HG03575 (cell line): ENCODE measurements around the gene NCR1.
"Not testable (repeated sequence)": the region's sequence is repeated elsewhere in the genome, so short reads cannot be mapped to it uniquely, and the experiment has no call there.

Experiments used
- ATAC-seq: cut with Tn5 transposase; IDR thresholded peaks from one replicate; pipeline ENCODE4 v1.9.1; 2021; ENCODE audit not compliant: unreplicated experiment, insufficient number of reproducible peaks, low FRiP score; ENCODE audit errors: extremely low read depth

NCR1 gene, protein sequence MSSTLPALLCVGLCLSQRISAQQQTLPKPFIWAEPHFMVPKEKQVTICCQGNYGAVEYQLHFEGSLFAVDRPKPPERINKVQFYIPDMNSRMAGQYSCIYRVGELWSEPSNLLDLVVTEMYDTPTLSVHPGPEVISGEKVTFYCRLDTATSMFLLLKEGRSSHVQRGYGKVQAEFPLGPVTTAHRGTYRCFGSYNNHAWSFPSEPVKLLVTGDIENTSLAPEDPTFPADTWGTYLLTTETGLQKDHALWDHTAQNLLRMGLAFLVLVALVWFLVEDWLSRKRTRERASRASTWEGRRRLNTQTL

DNA sequence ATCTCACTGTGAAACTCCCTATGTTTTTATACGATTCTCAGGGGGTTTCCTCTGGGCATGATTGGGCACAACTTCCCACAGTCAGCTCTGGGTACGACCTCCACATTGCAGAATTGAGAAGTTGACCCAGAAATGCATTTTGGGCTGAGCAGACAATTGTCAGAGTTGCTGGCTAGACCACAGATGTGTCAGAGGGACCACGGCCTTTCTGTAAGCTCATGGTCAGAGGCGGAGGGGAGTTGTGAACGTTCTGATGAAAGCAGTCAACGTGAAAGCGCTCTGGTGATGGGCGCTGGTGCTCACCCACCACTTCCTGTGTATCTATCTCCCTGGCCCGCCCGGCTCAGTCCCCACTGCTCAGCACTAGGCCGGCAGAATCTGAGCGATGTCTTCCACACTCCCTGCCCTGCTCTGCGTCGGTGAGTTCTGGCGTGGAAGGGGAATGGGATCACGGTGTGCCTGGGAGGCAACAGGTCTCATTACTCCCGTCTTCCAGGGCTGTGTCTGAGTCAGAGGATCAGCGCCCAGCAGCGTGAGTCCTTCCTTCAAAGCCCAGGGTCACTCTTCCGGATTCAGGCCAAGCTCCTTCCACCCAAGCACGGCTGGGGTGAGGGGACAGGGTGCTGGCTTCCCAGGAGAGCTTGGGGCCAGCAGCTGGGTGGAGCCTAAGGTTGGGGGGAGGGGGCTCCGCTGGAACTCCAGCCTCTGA is at the start of gene NCR1:
Gene NCR1, plus strand, starts transcription at position 346 of the 709 bp plus-strand sequence. Its CDS starts 40 bp downstream, at position 386.
- ATAC-seq: no peak

DNA sequence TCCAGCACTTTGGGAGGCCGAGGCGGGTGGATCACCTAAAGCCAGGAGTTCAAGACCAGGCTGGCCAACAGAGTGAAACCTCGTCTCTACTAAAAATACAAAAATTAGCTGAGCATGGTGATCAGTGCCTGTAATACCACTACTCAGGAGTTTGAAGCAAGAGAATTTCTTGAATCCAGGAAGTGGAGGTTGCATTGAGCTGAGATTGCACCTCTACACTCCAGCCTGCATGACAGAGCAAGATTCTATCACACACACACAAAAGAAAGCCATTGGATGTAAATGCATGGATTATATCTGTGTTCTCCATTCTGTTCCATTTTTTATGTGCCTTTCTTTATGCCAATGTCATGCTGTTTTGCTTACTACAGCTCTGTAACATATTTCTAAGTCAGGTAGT is 47.5 kb upstream of the NCR1 start:
- ATAC-seq: not testable (repeated sequence)

DNA sequence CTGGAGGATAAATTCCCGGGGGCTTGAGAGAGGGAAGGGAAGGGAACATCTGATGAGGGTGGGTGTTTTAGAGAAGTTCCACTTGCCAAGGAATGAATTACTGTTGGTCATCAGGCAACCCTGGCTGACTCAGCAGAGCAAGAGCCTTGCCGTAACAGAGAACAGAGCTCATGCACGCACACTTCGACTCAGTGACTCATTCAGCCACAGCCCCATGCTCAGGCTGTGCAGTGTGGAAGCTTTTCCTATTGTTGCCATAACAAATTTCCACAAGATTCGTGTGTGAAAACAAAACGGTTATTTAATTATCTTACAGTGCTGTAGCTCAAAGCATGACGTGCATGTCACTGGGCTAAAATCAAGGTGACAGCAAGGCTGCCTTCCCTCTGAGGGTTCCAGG is 46.5 kb upstream of the NCR1 start:
- not testable (repeated sequence) for ATAC-seq

DNA sequence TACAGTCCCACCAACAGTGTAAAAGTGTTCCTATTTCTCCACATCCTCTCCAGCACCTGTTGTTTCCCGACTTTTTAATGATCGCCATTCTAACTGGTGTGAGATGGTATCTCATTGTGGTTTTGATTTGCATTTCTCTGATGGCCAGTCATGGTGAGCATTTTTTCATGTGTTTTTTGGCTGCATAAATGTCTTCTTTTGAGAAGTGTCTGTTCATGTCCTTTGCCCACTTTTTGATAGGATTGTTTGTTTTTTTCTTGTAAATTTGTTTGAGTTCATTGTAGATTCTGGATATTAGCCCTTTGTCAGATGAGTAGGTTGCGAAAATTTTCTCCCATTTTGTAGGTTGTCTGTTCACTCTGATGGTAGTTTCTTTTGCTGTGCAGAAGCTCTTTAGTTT is 42.5 kb upstream of the NCR1 start:
- not testable (repeated sequence) for ATAC-seq

DNA sequence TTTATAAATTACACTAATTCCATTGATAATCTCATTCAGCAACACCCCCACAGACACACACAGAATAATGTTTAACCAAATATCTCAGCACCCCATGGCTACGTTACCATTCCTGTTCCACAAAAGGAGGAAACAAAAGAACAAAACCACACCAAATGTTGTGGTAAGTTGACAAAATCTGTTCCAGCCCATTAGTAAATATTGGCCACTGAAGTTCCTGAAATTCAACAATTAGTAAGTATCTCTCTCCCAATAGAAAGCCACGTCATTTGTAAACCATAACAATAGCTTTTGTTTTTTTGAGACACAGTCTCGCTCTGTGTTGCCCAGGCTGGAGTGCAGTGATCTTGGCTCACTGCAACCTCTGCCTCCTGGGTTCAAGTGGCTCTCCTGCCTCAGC is 34.3 kb upstream of the NCR1 start:
- ATAC-seq: no peak

DNA sequence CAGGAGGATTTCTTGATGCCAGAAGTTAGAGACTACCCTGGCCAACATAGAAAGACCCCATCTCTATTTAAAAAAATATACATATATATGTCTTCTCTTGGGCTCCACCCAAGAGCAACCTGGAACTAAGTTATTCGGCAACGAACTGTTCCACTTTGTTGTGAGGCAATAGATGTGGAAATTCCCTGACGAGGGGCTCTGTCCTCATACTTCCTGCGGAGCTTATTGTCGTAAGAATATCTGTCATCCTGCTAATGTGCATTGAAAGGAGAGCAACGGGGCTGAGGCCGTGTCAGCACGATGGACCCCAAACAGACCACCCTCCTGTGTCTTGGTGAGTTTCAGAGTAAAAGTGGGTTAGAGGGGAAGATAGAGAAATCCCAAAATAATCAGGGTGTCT is 32.0 kb upstream of the NCR1 start, which contains the start of gene FCAR:
Gene FCAR, plus strand, starts transcription at position 246 of the 400 bp plus-strand sequence. Its CDS starts 55 bp downstream, at position 301.
- ATAC-seq: no peak

DNA sequence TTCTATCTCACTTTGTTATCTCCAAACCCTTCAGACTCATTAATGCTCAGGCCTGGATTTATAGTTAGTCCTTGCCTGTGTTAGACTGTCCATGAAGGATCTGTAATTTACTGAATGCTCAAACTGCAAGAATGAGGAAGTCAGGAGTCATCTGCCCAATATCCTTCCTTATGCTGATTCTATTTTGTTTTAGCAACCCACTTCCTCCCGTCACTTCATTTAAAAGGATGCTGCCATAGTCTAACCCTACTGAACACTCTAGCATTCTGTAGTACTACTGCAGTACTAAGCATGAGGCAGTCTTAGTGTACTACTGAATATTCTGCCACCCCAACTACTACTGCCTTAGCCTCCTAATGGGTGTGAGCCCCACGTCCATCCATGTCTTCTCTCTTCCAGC is 30.4 kb upstream of the NCR1 start:
- no peak for ATAC-seq

DNA sequence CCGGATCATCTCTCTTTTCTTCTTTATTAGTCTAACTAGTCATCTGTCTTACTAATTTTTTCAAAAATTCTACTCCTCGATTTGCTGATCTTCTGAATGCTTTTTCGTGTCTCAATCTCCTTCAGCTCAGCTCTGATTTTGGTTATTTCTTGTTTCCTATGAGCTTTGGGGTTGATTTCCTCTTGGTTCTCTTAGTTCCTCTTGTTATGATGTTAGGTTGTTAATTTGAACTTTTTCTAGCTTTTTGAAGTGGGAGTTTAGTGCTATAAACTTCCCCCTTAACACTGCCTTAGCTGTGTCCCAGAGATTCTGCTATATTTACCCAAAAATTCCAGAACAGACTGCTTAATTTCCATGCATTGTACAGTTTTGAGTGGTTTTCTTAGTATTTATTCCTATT is 28.5 kb upstream of the NCR1 start:
- no peak for ATAC-seq

DNA sequence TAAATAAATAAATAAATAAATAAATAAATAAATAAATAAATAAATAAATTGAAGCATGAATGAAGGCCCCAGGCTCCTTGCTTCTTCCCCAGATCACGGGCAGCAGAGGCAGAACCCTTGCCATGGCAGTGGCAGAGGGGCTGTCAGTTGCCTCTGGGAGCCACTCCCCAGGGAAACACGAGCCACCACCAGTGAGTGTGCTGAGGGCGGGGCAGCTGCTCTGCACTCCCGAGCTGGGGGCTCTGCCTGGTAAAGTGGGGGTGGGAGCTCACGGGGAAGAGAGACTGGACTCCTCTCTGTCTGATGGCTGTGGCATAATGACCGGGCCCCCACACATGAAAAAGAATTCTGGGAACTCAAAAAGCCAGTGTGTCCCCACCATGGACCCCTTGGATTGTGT is 24.1 kb upstream of the NCR1 start:
- no peak for ATAC-seq

DNA sequence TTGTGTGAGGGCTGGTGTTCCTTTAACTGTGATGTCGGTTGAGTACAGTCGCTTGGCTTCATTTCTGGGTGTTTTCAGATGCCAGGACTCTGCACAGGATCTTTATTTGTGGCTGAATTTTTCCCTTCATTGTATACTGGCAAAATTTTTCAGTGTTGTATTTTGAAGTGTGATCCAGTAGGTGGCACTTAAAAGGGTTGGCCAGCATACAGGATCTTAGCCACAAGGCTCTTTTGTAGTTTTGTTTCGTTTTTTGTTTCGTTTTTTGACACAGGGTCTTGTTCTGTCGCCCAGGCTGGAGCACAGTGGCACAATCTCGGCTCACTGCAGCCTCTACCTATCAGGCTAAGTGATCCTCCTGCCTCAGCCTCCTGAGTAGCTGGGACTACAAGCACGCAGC is 23.2 kb upstream of the NCR1 start:
- ATAC-seq: no peak

DNA sequence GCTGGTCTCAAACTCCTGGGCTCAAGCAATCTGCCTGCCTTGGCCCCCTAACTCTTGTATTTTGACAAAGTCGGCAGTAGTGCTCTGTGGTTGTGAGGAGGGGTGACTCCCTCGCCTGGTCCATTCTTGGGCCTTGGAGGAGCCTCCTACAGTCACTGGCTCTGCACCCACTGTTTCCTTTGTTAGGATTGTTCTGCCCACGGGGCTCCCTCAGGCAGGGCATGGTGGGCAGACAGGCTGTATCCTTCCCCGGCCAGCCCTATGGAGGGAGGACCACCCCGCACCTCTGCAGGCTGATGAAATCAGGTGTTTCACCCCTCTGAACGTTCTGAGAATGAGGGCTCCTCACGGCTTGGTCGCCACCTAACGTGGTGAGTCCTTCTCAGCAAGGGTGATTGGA is 22.7 kb upstream of the NCR1 start:
- ATAC-seq: no peak

DNA sequence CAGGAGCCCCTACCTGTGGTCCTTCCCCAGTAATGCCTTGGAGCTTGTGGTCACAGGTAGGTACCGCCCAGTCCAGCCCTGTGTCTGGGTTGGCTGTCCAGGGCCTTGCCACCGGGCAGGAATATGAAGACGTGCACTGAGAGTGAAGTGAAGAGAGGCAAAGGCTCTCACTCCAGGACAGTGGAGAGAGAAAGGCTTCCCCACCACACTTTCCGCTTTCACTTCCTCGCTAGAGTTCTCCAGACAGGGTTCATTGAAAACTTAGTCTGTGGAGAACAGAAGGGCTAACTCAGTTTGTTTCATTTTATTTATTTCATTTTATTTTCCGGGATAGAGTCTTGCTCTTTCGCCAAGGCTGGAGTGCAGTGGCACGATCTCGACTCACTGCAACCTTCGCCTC is 17.7 kb upstream of the NCR1 start:
- ATAC-seq: no peak

DNA sequence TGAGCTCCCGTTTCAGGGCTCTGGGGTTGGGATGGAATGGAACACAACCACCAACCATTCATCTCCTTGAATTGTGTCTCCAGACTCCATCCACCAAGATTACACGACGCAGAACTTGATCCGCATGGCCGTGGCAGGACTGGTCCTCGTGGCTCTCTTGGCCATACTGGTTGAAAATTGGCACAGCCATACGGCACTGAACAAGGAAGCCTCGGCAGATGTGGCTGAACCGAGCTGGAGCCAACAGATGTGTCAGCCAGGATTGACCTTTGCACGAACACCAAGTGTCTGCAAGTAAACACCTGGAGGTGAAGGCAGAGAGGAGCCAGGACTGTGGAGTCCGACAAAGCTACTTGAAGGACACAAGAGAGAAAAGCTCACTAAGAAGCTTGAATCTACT is 16.4 kb upstream of the NCR1 start:
- ATAC-seq: no peak

DNA sequence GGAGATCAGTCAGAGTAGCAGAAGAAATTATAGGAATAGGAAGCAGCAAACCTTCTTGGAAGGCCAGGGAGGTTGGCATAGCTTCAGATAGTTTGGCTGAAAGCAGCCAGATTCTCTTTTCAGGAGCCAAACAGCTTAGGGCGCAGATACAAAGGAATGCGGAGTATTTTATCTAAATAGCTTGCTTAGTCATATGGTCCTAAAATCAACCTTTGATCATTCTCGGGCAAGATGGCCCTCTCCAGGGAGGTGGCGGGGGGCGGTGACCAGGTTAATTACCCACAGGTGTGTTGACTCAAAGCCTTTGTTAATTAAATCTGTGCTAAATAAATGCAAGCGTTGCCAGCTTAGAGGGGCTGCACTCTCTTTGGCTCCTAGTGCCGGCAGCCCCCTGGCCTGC is 12.5 kb upstream of the NCR1 start:
- no peak for ATAC-seq

DNA sequence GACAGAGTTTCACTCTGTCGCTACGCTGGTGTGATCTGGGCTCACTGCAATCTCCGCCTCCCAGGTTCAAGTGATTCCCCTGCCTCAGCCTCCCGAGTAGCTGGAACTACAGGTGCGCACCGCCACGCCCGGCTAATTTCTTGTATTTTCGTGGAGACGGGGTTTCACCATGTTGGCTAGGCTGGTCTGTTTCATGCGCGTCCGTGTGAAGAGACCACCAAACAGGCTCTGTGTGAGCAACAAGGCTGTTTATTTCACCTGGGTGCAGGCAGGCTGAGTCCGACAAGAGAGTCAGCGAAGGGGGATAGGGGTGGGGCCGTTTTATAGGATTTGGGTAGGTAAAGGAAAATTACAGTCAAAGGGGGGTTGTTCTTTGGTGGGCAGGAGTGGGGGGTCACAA is 11.8 kb upstream of the NCR1 start:
- not testable (repeated sequence) for ATAC-seq

DNA sequence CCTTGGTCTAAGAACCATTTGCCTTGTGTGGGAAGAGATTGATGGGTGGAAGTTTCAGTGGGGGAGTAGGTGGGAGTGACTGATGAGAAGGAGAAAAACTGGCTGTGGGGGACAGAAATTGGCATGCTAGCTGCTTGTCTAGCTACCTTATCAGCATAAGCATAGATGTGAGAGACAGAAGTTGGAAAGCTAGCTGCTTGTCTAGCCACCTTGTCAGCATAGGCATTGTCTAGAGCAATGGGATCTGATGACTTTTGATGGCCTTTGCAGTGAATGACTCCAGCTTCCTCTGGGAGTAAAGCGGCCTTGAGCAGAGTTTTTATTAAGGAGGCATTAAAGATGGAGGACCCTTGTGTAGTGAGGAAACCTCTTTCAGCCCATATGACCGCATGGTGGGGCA is 9.9 kb upstream of the NCR1 start:
- ATAC-seq: no peak

DNA sequence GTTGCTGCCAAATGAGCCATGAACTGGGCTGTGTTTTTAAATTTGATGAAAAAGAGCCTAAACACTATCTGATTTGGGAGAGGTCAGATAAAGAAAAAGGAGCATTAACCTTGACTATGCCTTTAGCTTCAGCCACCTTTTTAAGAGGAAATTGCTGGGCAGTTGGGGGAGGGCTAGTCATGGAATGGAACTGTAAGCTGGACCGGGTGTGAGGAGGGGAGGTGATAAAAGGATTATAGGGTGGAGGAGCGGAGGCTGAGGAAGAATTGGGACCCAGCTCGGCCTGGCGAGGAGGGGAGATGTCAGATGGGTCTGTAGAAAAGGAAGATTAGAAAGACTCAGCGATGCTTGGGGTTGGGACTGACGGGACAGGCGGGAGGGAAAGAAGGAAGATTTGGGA is 7.3 kb upstream of the NCR1 start:
- ATAC-seq: not testable (repeated sequence)

DNA sequence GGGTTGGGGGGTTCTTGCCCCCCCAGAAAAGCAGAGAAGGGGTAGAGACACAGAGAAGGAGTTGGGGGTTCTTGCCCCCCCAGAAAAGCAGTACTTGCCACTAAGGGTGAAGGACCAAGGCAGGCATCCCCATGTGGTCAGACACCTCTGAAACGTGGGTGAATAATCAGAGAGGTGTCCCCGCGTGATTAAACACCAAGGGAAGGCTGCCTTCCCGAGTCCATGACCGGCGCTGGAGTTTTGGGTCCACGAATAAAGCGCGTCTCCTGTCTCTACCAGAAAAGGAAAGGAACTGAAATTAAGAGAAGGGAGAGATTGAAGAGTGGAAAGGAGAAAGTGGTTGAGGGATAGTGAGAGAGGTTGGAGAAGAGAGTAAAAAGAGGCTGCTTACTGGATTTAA is 6.3 kb upstream of the NCR1 start:
- not testable (repeated sequence) for ATAC-seq

DNA sequence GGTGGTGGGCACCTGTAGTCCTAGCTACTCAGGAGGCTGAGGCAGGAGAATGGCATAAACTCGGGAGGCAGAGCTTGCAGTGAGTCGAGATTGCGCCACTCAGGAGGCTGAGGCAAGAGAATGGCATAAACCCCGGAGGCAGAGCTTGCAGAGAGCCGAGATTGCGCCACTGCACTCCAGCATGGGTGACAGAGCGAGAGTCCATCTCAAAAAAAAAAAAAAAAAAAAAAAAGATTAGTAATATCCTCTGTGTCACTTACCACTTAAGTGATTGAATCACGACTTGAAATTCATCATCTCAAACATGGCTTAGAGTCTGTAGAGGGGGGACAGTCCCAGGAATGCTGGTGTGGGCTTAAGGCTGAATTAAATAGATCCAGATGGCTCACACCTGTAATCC is 4.8 kb upstream of the NCR1 start:
- not testable (repeated sequence) for ATAC-seq

DNA sequence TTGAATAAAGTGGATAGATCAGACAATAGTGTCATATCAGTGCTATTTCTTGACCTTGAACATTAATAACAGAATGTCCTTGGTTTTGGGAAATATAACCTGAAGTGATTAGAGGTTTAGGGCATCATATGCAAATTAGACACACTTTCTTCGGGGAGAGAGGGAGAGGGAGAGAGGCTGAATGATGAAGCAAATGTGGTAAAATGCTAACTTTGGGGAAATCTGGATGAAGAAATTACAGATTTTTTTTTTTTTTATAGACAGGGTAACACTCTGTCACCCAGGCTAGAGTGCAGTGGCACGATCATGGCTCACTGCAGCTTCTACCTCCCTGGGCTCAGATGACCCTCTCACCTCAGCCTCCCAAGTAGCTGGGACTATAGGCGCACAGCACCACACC is 3.9 kb upstream of the NCR1 start:
- no peak for ATAC-seq

DNA sequence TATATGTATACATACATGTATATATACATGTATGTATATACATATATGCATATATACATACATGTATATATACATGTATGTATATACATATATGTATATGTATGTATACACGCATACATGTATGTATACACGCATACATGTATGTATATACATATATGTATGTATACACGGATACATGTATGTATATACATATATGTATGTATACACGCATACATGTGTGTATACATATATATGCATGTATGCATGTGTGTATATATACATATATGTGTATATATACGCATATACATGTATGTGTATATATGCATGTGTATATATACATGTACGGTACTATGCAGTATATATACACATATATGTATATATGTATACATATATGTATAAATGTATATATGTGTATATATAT is 2.6 kb upstream of the NCR1 start:
- ATAC-seq: no peak
